Kidney (tissue), 14 donors: ENCODE data around the gene OR9A2. TPM values are rescaled to one million over a fixed set of nuclear protein-coding genes. Genes with fewer than 3 reads are reported as not detected.

Experiments
- DNase-seq, 5 donors: peaks; one replicate each; pipeline ENCODE4 v3.0.0-alpha.2; 2013 to 2020
- FAIRE-seq: peaks from 2 replicates; lab custom pipeline; 2012; peaks lifted over from hg19 to GRCh38; lab: Jason Lieb, UNC
- H3K27ac ChIP-seq, 2 donors: one replicate each; pipeline ENCODE4 v1.7.0; 2013; ENCODE audit warnings: low read depth in 2 of 2, low read length in 2 of 2, inconsistent platforms in 1 of 2
- H3K27me3 ChIP-seq: one replicate; pipeline ENCODE4 v1.7.1; 2013; ENCODE audit warnings: low read length, inconsistent platforms; ENCODE audit not compliant: control insufficient read depth, insufficient read depth
- H3K36me3 ChIP-seq, 3 donors: one replicate each; pipeline versions ENCODE4 v1.7.0 to v1.7.1; 2013; ENCODE audit warnings: low read length in 3 of 3, control low read depth in 1 of 3, inconsistent platforms in 1 of 3; ENCODE audit not compliant: insufficient read depth in 3 of 3, control insufficient read depth in 2 of 3
- H3K4me1 ChIP-seq, 3 donors: one replicate each; pipeline versions ENCODE4 v1.7.0 to v1.7.1; 2013; ENCODE audit warnings: low read length in 3 of 3, inconsistent platforms in 1 of 3, low read depth in 1 of 3; ENCODE audit not compliant: control insufficient read depth in 2 of 3, insufficient read depth in 2 of 3
- H3K4me3 ChIP-seq, 3 donors: one replicate each; pipeline versions ENCODE4 v1.7.0 to v1.8.1; 2013; ENCODE audit warnings: low read length in 3 of 3, control low read depth in 1 of 3, inconsistent platforms in 1 of 3
- H3K9ac ChIP-seq, 3 donors: one replicate each; pipeline versions ENCODE4 v1.7.0 to v1.7.1; 2013; ENCODE audit warnings: low read length in 3 of 3, control low read depth in 1 of 3, inconsistent platforms in 1 of 3
- H3K9me3 ChIP-seq, 3 donors: one replicate each; pipeline versions ENCODE4 v1.7.0 to v1.7.1; 2013; ENCODE audit warnings: low read length in 3 of 3, control low read depth in 1 of 3, inconsistent platforms in 1 of 3; ENCODE audit not compliant: control insufficient read depth in 2 of 3, insufficient read depth in 1 of 3
- intact Hi-C: fragments of 100-400 bp; cut with DNase I; formaldehyde crosslinking; loops from one replicate; pipeline ENCODE4 v1.11.1; 2022
- polyA plus RNA-seq: library from polyadenylated mRNA; stranded (reverse); fragments of 350-450 nt; fragmentation: Illumina TruSeq; extraction: RNeasy Lipid Tissue Mini Kit (QIAGEN cat#74804); gene quantifications from one replicate; pipeline ENCODE4 v1.2.3, GENCODE V29; 2014; ENCODE audit warnings: low read depth, low replicate concordance; ENCODE audit not compliant: insufficient read depth
- total RNA-seq: library from RNA; stranded (reverse); fragmentation: NEBNext Ultra II Directional; extraction: Animal tissue kit (Norgen Biotek cat#: 25700); gene quantifications from one replicate; pipeline ENCODE4 v1.2.1, GENCODE V29; 2021
- TF ChIP-seq, protein P1 (sequence below): IDR thresholded peaks from 3 replicates; pipeline ENCODE4 v1.5.1; 2012; ENCODE audit warnings: mild to moderate bottlenecking, moderate library complexity, borderline replicate concordance; ENCODE audit not compliant: insufficient read depth; ENCODE audit errors: extremely low read depth
- donor health status: control.
- donor health status: control.
- donor health status: control.
- donor health status: control.
- donor health status: control.
- donor health status: DM: yes; HTN: yes; CAD: no.
- donor health status: Normal renal cell carcinoma (clear cell type).

OR9A2 gene
- total and polyA plus RNA-seq, 2 donors from 2014 or later: not detected

DNA sequence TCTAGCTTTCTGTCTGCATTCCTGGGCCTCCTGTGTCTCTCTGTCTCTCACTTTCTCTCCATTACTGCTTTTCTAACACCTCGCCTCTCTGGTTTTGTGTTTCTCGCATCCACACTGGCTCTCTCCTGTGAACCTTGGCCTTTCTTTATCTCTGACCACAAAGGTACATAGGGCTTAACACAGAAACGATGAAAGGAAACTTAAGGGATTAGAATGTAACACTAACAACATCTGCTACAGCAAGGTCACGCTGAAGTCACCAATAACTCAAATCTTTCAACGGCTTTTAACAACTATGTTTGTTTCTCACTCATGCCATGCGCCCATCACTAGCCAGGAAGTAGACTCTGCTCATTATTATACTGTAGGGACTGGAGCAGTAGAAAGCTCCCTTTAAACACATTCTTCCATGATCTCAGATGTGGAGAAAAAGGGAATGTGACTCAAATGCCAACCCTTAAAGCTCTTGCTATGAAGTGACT, 15.9 kb upstream of the OR9A2 start:
- Histone ChIP-seq H3K9ac (no peak overlapping the region), H3K27ac (no peak overlapping the region), H3K4me3 (no peak overlapping the region), H3K27me3 (no peaks in the 10 kb centered on the region), H3K4me1 (no peaks in the 10 kb centered on the region), H3K36me3 (no peaks in the 10 kb centered on the region), H3K9me3 (no peaks in the 10 kb centered on the region)
- no peak for FAIRE-seq
- DNase-seq: no peak
- intact Hi-C loops: no loop called here
- TF ChIP-seq, protein P1, sequence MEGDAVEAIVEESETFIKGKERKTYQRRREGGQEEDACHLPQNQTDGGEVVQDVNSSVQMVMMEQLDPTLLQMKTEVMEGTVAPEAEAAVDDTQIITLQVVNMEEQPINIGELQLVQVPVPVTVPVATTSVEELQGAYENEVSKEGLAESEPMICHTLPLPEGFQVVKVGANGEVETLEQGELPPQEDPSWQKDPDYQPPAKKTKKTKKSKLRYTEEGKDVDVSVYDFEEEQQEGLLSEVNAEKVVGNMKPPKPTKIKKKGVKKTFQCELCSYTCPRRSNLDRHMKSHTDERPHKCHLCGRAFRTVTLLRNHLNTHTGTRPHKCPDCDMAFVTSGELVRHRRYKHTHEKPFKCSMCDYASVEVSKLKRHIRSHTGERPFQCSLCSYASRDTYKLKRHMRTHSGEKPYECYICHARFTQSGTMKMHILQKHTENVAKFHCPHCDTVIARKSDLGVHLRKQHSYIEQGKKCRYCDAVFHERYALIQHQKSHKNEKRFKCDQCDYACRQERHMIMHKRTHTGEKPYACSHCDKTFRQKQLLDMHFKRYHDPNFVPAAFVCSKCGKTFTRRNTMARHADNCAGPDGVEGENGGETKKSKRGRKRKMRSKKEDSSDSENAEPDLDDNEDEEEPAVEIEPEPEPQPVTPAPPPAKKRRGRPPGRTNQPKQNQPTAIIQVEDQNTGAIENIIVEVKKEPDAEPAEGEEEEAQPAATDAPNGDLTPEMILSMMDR: no peak

DNA sequence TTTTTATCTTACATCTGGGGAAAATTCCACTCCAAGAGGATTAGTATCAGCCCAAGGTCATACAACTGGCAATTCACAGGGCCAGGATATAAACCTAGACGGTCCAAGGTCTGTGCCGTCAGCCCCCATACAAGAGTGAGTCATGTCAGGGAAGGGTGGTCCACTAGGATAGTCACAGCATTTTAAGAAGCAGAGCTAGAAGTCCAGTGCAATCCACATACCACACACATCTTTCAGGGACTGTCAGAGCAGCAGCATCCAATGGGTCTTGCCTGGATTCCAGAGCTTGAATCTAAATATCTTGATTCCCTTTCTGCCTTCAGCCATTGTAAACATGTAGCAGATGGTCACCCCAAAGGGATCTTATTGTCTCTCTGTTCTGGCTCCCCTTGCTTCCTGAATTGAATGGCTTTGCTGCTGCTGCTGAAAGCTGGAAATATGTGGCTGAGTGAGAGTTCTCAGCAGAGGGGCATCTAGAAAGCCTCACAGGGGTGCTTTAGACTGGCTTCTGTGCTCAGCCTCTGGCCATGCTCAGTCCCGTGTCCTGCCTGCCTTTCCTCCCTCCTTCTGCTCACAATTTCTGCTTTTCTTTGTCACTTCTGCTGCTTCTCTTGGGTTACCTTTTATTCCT, 15.3 kb upstream of the OR9A2 start:
- no peaks in the 10 kb centered on the region for H3K9me3 ChIP-seq
- intact Hi-C loops: no loop called here
- FAIRE-seq (no peak), DNase-seq (no peak)
- no peak overlapping the region for H3K4me3 ChIP-seq
- H3K27me3 ChIP-seq: no peaks in the 10 kb centered on the region
- H3K36me3 ChIP-seq: no peaks in the 10 kb centered on the region
- TF ChIP-seq, protein P1: no peak
- no peak overlapping the region for H3K9ac ChIP-seq
- H3K27ac ChIP-seq: no peak overlapping the region
- no peaks in the 10 kb centered on the region for H3K4me1 ChIP-seq

DNA sequence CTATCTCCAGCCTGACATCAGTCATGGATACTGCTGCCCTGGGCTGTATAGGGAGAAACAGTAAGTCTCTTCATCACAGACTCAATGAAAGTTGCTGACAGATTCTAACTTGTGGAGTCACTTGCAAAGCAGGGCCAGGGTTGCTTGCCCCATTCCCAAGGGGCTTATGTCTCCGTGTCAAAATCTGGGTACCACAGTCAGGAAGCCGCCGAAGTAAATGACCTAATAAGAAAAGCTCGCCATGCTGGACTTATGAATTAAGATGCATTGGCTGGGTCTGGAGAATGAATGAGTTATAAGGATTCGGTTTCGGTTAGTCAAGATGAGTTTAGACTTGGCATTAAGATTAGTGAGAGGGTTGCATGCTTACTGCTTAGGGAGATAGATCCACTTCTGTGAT, 14.4 kb upstream of the OR9A2 start:
- DNase-seq (no peak), FAIRE-seq (no peak)
- no peaks in the 10 kb centered on the region for H3K9me3 ChIP-seq
- intact Hi-C loops: no loop called here
- no peak overlapping the region for H3K4me3 ChIP-seq
- TF ChIP-seq, protein P1: no peak
- H3K4me1 ChIP-seq: no peaks in the 10 kb centered on the region
- no peak overlapping the region for H3K27ac ChIP-seq
- H3K27me3 ChIP-seq: no peaks in the 10 kb centered on the region
- H3K9ac ChIP-seq: no peak overlapping the region
- no peaks in the 10 kb centered on the region for H3K36me3 ChIP-seq
